Measurements from ENCODE around the gene SLC6A15. TPM values are rescaled to one million over a fixed set of nuclear protein-coding genes. Genes with fewer than 3 reads are reported as not detected.

The SLC6A15 gene
- 13.4 and 15.0 TPM in 2 replicates for total RNA-seq

DNA sequence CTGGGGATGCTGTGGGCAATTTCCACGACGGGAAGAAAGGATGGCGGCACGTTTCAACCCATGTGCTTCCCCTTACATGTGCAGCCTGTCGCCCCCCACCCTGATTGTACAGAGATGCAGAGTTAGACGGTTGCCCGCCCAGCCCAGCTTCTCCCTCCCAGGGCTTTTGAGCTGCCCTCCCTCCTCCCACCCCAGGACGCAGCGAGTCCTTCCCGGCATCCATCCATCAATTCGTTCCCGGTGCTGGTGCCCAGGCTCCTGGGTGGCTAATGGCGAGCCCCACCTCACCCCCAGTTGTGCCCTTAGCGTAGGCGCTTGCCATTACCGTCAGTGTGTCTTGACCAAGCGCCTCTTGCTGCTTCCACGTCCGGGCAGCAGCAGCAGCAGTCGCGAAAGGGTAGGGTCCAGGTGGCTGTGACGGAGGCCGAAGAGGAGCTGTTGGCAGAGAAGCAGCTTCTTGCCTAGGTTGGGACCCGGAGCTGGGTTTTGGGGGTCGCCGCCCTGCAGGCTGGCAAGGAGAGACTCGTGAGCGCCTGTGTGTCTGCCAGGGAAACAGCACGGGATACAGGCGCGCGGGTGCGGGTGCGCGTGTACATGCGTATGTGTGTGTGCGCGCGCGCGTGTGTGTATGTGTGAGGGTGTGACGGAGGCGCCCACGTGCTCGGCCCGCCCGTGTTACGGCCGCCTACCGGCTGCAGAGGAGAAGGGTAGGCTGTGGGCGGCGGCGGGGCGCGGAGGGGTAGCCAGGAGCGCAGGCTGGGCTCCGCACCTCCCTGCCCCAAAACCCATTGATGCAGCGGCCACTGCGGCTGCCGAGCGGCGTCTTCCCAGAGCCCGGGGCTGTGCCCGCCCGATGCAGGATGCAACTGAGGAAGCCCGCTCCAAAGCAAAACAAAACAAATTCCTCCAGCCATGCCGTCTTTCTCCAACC is at the start of gene SLC6A15:
Gene SLC6A15 (minus strand): TSS at position 602 of the 931 bp plus-strand sequence. CDS start 20,679 bp downstream, outside the sequence.

Other genes starting within 250 kb of the SLC6A15 start
- 0.21 TPM in 1 of 2 replicates, not detected in the other for gene TSPAN19, start 123.5 kb upstream of the SLC6A15 start, total RNA-seq
- gene LRRIQ1, start 123.6 kb upstream of the SLC6A15 start, total RNA-seq: 0.14 and 0.79 TPM in 2 replicates